GM12801 (cell line): Measurements from ENCODE around the gene SLC13A5.

Experiments
- TF ChIP-seq, protein P1 (sequence below): IDR thresholded peaks from one replicate; pipeline ENCODE4 v1.5.1; 2011; ENCODE audit warnings: control low read depth; ENCODE audit not compliant: insufficient read length; ENCODE audit errors: extremely low read depth

Gene SLC13A5

GRCh38 chr17:6690641-6691040 is 22.5 kb downstream of the SLC13A5 start:
- TF ChIP-seq, protein P1, sequence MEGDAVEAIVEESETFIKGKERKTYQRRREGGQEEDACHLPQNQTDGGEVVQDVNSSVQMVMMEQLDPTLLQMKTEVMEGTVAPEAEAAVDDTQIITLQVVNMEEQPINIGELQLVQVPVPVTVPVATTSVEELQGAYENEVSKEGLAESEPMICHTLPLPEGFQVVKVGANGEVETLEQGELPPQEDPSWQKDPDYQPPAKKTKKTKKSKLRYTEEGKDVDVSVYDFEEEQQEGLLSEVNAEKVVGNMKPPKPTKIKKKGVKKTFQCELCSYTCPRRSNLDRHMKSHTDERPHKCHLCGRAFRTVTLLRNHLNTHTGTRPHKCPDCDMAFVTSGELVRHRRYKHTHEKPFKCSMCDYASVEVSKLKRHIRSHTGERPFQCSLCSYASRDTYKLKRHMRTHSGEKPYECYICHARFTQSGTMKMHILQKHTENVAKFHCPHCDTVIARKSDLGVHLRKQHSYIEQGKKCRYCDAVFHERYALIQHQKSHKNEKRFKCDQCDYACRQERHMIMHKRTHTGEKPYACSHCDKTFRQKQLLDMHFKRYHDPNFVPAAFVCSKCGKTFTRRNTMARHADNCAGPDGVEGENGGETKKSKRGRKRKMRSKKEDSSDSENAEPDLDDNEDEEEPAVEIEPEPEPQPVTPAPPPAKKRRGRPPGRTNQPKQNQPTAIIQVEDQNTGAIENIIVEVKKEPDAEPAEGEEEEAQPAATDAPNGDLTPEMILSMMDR = no peak

- TF ChIP-seq, protein P1 = no peak
These were observed 24.2 kb downstream of the SLC13A5 start for GRCh38 chr17:6688944-6689343.

GRCh38 chr17:6686026-6686425 is 27.1 kb downstream of the SLC13A5 start:
- TF ChIP-seq, protein P1 = no peak

- TF ChIP-seq, protein P1 = no peak
These were observed 28.0 kb downstream of the SLC13A5 start for GRCh38 chr17:6684881-6685767.

GRCh38 chr17:6684460-6684783 is 28.7 kb downstream of the SLC13A5 start:
- TF ChIP-seq, protein P1 = no peak

- TF ChIP-seq, protein P1 = no peak
These were observed 29.3 kb downstream of the SLC13A5 start for GRCh38 chr17:6683730-6684459.

DNA sequence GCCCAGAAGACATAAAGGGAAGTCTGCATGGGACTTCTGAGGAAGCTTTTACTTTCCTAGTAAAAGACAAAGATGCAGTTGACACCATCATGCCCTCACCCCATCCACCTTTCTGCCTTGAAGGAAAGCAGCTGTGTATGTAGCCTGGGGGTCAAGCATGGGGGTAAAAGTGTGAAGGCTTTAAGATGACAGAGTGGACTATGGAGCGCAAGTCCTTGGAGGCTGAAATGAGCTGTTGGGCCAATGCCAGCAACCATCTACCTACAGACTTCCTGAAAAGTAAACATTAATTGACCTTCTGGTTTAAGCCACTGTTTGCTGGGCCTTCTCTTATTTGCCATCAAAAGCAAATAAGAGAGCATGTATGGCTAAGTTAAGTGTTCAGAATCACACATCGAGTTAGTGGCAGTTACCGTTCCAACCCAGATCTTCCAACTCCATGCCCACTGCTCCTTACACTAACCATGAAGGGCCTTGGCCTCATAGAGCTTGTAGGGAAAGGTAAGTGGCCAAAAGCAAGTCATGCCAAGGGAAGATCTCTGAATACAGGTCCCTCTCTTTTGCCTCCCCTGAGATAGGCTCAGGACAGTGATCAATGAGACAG is 30.0 kb downstream of the SLC13A5 start:
- TF ChIP-seq, protein P1 = no peak
